NCI-H1048 (cell line): ENCODE results near the gene CYRIA.

Experiments used
- DNase-seq: peaks from one replicate; lab custom pipeline; 2025; lab: John Stamatoyannopoulos, UW

The CYRIA gene

DNA sequence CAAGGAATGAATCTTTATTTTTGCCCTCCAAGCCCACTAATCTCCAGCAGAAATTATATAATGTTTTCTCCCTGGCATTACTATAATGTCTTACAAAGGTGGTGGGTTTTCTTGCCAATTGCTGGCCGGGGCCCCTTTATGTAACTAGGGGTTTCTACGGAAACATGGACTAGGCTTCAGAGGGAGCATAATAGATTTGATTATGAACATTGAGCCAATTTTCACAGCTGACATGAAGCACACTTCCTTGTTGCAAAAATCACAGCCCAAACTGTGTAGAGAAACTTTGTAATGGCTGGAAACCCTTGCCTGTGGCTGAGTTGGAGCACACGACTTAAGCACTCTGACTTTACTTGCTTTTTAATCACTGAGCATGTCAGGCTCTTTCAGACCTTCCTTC, 3.8 kb upstream of the CYRIA start:
- no peak for DNase-seq

- DNase-seq, result no peak
Measured at GRCh38 chr2:16666449-16666801, 791 bp upstream of the CYRIA start.

DNA sequence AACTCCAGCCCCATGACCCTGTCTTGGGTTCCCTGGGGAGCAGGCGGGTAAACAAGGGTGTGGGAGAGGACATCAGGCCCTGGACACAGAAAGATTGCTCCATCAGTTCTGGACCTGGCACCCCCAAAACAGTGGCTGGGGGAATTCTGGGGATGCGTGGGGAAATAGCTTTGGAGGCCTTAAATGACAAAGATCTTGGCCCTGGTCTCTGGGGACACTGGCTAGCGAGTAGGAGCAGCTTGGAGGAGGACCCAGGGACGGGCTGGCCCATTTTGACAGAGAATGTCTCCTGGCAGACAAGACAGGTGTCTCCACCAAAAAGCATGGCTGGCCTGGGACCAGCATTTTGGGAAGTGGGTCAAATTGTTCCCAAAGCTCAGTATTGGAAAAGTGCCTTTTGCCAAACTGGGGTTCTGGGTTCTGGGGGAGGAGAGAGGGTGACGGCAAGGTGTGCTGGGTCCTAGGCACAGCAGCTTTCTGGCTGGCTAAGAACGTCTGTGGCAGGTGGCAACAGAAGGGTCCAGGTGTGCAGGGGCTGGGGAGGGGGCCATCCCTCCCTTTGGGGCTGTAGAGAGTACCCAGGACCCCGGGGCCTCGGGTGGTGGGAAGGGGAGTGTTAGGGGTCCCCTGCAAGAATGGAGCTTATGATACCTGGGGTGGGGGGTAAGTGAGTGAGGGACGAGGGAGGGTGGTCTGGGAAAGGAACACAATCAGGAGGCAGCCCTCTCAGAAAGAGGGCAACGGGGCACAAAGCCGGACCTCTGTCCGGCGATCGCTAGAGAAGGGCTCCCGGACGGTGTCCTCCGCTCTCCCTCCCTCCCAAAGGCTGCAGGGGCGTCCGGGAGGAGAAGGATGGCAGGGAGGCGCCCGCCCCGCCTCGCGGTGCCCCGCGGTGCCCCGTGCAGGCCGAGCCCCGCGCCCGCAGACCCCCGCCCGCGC, 556 bp downstream of the CYRIA start:
- DNase-seq, result no peak

GRCh38 chr2:16664052-16664731, 1.4 kb downstream of the CYRIA start:
- no peak for DNase-seq

- no peak for DNase-seq
Measured at GRCh38 chr2:16663121-16663905, 2.3 kb downstream of the CYRIA start.

DNA sequence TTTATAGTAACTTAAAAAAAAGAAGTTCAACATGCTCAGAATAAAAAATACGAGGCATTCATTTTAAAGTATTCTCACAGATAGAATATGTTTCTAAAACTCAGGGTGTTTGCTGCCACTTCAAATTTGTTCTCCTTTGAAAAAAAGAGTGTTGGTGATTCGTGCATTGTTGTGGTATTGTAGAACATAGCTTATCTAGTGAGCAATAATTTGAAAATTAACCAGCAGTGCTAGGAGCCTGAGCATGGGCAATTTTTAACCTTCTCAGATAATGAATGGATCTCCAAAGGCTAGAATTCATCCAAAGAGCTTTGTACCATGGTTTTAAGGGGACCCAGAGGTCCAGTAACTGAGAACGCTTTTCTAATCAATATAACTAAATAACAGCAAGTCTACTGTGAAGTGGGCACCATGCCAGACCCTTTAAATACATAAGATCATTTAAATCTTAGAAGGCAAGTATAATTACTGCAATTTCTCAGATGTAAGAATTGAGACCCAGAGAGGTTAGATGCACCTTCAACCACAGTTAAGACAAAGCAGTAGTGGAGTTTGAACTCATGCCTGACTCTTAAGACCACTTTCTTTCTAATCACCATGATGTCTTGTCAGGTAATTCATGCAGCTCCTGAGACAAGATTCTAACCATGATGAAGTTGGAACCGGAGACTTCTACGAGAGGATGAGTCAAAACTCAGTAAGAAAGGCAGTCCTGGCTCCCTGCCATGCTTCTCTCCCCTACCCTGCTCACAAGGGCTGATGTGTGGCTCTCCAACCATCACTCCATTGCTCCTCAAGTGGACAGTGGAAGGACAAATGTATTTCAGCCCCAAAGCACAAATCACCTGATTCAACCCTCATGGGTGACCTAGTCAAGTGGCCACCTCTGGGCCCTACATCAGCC, 3.4 kb downstream of the CYRIA start:
- DNase-seq, result no peak

DNA sequence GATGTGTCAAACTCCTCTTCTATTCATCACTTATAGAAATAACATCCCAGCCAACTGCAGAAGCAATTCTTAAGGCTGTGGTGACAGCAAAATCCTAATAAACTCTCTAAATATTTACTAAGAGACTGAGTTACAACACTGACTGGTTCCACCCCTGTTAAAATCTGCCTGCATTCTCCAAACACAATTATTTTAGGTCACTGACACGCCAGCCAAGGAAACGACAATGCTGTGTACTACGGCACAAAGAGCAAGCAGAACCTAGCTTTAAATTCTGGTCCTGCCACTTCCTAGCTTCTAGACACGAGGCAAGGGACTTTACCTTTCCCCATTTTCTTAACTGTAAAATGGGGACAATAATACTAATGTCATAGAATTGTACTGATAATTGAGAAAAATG, 4.1 kb downstream of the CYRIA start:
- no peak for DNase-seq

- DNase-seq, result no peak
Measured at GRCh38 chr2:16660556-16660955, 5.1 kb downstream of the CYRIA start.

DNA sequence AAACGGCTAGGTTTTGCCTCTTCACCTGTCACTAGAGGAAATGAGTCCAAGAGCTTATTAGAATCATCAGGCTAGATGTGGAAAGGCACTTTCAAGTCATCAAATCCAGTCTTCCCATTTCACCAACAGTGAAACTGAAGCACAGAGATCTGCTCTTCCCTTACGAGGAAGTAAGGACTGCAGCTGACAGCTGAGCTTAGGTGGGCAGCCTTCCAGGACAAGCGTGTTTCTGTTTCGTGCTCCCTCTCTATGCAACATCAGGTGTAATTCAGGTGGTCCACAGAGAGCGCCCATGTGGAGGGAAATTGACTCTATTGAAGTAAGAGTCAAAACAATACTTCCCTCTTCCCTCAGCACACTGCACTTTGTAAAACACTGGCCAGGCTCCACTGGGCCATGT, 5.5 kb downstream of the CYRIA start:
- no peak for DNase-seq

GRCh38 chr2:16658076-16658739, 7.4 kb downstream of the CYRIA start:
- no peak for DNase-seq

GRCh38 chr2:16657671-16658070, 8.0 kb downstream of the CYRIA start:
- no peak for DNase-seq

- DNase-seq, result no peak
Measured at GRCh38 chr2:16656784-16657391, 8.7 kb downstream of the CYRIA start.

DNA sequence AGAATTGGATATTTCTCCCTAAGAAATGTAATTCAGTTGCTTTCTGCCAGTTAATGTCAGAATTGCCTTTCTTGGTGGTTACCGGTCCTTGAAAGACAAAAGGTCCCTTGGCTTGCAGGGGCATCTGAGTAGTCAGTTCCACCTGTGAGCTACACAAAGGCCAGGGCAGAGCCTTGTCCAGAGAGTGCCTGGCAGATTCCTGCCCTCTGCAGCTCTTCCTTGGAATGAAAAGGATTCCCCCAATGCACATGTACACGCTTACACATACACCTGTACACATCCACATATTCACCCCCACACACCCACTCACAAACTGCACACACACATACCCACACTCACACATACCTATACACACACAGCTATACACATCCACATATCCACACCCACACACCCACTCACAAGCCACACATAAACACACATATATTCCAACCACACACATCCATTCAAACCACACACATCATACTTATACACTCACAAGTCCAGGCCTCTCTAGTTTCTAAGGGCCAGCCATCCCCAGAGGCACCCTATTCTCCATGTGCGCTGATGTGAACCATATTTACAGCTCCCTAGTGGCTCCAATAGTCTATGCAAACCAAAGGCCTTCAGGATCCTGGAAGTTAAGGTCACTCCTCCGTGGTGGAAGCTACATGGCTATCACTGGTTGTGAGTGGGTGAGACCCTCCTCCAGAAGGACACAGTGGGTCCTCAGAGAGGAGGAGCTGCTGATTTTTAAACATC, 9.6 kb downstream of the CYRIA start:
- DNase-seq, result no peak

- no peak for DNase-seq
Measured at GRCh38 chr2:16655445-16655837, 10.2 kb downstream of the CYRIA start.

GRCh38 chr2:16654833-16655444, 10.7 kb downstream of the CYRIA start:
- no peak for DNase-seq

DNA sequence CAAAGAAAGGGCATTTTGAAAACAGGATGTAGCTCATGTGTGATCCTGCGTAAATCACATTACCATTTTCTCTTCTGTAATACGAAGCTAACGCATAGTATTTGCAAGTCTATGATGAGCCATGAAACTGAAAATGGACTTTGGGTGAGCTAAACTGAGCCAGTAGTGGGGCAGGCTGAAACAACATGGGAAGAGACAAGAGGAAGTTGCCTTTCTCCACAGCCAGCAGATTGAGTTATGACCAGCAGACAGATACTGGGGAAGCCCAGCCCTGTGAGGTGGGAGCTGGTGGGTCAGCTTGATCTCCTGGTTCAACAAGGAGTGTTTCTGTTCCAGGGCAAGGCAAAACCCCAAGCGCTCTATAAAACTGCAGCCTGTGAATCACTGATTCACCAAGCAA, 11.8 kb downstream of the CYRIA start:
- no peak for DNase-seq

DNA sequence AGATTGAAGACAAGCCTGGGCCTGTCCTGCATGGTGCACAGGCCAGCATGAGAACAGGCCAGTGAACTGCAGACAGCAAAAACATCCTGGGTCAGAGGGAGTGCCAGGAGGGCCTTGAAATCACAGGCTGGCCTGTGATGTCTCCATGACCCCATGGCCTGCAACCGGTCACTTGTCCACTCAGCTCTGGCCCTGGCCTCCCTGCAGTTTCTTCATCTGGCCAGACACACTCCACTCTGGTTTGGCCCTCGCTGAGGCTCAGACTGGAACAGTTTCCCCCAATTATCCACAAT, 12.6 kb downstream of the CYRIA start:
- DNase-seq, result no peak

DNA sequence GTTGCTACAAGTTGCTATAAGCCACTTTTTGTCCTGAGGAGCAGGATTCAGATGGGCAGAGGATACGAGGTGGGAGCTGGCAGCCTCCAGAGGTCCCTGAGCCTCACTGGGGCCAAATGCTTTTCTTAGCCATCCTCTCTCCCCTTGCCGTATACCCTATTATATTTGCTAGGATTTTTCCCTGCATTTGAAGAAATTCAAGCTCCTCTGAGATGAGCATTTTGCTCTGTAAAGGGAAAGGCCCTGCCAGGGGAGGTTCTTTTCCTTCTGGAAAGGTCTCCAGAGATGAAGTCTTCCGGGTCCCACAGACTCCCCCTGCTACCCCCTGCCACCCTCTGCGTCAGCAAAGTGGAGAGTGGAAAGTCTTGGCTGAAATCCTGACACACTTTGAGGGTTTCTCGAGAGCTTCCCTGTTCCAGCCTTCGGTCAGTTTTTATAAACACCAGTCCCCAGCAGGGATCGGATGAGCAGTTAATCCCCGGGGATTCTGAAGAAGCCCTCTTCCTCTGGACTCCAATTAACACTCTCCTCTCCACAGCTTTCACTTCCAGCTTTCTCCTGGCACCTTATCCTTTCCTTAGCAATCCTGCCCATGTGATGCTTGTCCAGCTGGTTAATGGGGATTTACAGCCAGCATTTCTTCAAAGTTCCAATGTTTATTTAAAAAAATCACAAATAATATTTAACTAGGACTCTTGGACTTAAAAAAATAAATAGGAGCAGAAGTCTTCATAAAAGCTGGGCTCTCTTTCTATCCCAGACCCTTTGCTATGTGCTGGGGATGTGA, 13.1 kb downstream of the CYRIA start:
- no peak for DNase-seq
